Heart left ventricle (tissue), 16 donors: ENCODE data around the gene PRKN. TPM values are rescaled to one million over a fixed set of nuclear protein-coding genes. Genes with fewer than 3 reads are reported as not detected.

Experiments used
- ATAC-seq, 4 donors: fragments of 200-7000 bp; cut with Tn5 transposase; one replicate each; pipeline ENCODE4 v1.9.1; 2020 to 2022; ENCODE audit warnings: moderate library complexity in 4 of 4, mild to moderate bottlenecking in 3 of 4, moderate number of reproducible peaks in 1 of 4
- DNase-seq, 5 donors: peaks; one replicate each; pipeline ENCODE4 v3.0.0-alpha.2; 2020
- H3K27ac ChIP-seq, 12 donors: fragments of 200-600 bp; sonication (generic) in 4 of 12; one replicate each; pipeline versions ENCODE4 v1.5.0 to v1.8.0; 2016 to 2022; ENCODE audit warnings: mild to moderate bottlenecking in 2 of 12
- H3K27me3 ChIP-seq, 9 donors: fragments of 200-600 bp; sonication (generic) in 2 of 9; one replicate each; pipeline versions ENCODE4 v1.5.1 to v1.8.0; 2016 to 2022; ENCODE audit warnings: mild to moderate bottlenecking in 3 of 9
- H3K36me3 ChIP-seq, 9 donors: fragments of 200-600 bp; sonication (generic) in 2 of 9; one replicate each; pipeline versions ENCODE4 v1.5.0 to v1.8.0; 2018 to 2022; ENCODE audit warnings: mild to moderate bottlenecking in 2 of 9
- H3K4me1 ChIP-seq, 12 donors: fragments of 200-600 bp; sonication (generic) in 4 of 12; one replicate each; pipeline versions ENCODE4 v1.5.0 to v1.8.0; 2016 to 2022; ENCODE audit warnings: mild to moderate bottlenecking in 3 of 12
- H3K4me3 ChIP-seq, 12 donors: fragments of 200-600 bp; sonication (generic) in 4 of 12; one replicate each; pipeline versions ENCODE4 v1.5.0 to v1.8.0; 2017 to 2022; ENCODE audit warnings: mild to moderate bottlenecking in 9 of 12, moderate library complexity in 4 of 12
- H3K9me3 ChIP-seq, 12 donors: fragments of 200-600 bp; sonication (generic) in 4 of 12; one replicate each; pipeline versions ENCODE4 v1.5.0 to v1.8.0; 2016 to 2022; ENCODE audit warnings: mild to moderate bottlenecking in 1 of 12
- CTCF ChIP-seq, 12 donors: fragments of 200-600 bp; sonication (generic) in 4 of 12; IDR thresholded peaks; one replicate each; pipeline versions ENCODE4 v1.5.0 to v1.8.0; 2018 to 2022; ENCODE audit warnings: antibody characterized with exemption in 12 of 12, mild to moderate bottlenecking in 5 of 12
- POLR2A ChIP-seq, 2 donors: fragments of 450-650 bp; IDR thresholded peaks; one replicate each; pipeline ENCODE4 v1.6.1; 2017; ENCODE audit warnings: antibody characterized with exemption in 2 of 2, mild to moderate bottlenecking in 2 of 2, moderate library complexity in 2 of 2
- WGBS, 4 donors: extraction: QIAGEN DNeasy Blood & Tissue Kit in 2 of 4; methylation state at CpG; one replicate each; pipeline versions ENCODE4 v1.1.5 to v1.1.7; 2013 to 2018; 5-methylcytosine and 5-hydroxymethylcytosine counted together
- intact Hi-C, 10 donors: fragments of 100-400 bp; cut with DNase I; formaldehyde crosslinking; loops; one replicate each; pipeline versions ENCODE4 v1.11.1 to v1.14.2; 2022
- polyA plus RNA-seq, 2 donors: library from polyadenylated mRNA; stranded (reverse); fragments of 200-250 nt; gene quantifications; one replicate each; pipeline ENCODE4 v1.2.3, GENCODE V29; 2013
- total RNA-seq, 9 donors: library from RNA; depleted of rRNA in 2 of 9; stranded (reverse); fragments of >200 nt in 2 of 9; fragmentation: NEBNext Ultra II Directional in 3 of 9; extraction: Animal tissue kit (Norgen Biotek cat#: 25700) in 3 of 9; gene quantifications; one replicate each; pipeline versions ENCODE4 v1.1.0 to v1.2.4, GENCODE V29; 2016 to 2023
- donor health status: ischemic (EF 13 %, LVEDD 7.1; RV severe dilation, severe dysfunction).
- donor health status: healthy with polysubstance abuse.
- donor health status: DM: no; HTN: yes; CAD: no.
- donor health status: DM: no; HTN: no; CAD: no.
- donor health status: ischemic (EF 25% LVEDD 6.9; RV normal size, moderate dysfunction).
- donor health status: ischemic (EF 25% LVEDD 5.7; RV mildly dilated, moderate dysfunction).
- donor health status: healthy.
- donor health status: DM: yes; HTN: yes; CAD: no.
- donor health status: ischemic (EF 35%, LVEDD 5.7; RV mildly dilated, moderate dysfunction).
- donor health status: nonischemic (EF 11% LVEDD 7.7; RV severe dilation, severe dysfunction).
- donor health status: DM: yes; HTN: yes; CAD: no.
- donor health status: PGD.
- donor health status: ischemic (EF 29% LVEDD 5.4; RV normal size, mild dysfunction).
- donor health status: nonischemic (EF 23%, LVEDD 6.1; RV moderate dilation, normal function).

Gene PRKN
- total and polyA plus RNA-seq, 11 donors = 3.4 to 32.5 (median 21.2) TPM

GRCh38 chr6:161465403-161465802, 1262.2 kb downstream of the PRKN start:
- no peak for DNase-seq
- Histone ChIP-seq H3K27me3 (no peaks in the 10 kb centered on the region), H3K4me1 (no peaks in the 10 kb centered on the region), H3K27ac (no peak overlapping the region), H3K36me3 (no peaks in the 10 kb centered on the region), H3K4me3 (no peak overlapping the region), H3K9me3 (peaks cover 0 to 5% (median 0%) of the 10 kb centered on the region in 12 donors)
- no peak for TF ChIP-seq CTCF (IDR thresholded peaks at IDR 0.05)
- TF ChIP-seq POLR2A (IDR thresholded peaks at IDR 0.05) = no peak
- intact Hi-C loops = no loop called here
- no peak for ATAC-seq
- 55 to 71% (median 66%) methylated on average over 2 of the region's 2 CpGs for WGBS, 4 donors

- Histone ChIP-seq H3K9me3 (peaks cover 0 to 5% (median 0%) of the 10 kb centered on the region in 12 donors), H3K4me1 (no peaks in the 10 kb centered on the region), H3K36me3 (no peaks in the 10 kb centered on the region), H3K27me3 (no peaks in the 10 kb centered on the region), H3K27ac (no peak overlapping the region), H3K4me3 (no peak overlapping the region)
- intact Hi-C loops = no loop called here
- WGBS, 4 donors = 76 to 83% (median 79%) methylated on average over 2 of the region's 2 CpGs
- DNase-seq = no peak
- TF ChIP-seq POLR2A (IDR thresholded peaks at IDR 0.05) (no peak), CTCF (IDR thresholded peaks at IDR 0.05) (no peak)
- no peak for ATAC-seq
Measured at GRCh38 chr6:161463071-161463470, 1264.5 kb downstream of the PRKN start.

- H3K4me3 ChIP-seq = no peak overlapping the region
- peaks cover 0 to 5% (median 0%) of the 10 kb centered on the region in 12 donors for H3K9me3 ChIP-seq
- no peak for ATAC-seq
- TF ChIP-seq POLR2A (IDR thresholded peaks at IDR 0.05) (no peak), CTCF (IDR thresholded peaks at IDR 0.05) (no peak)
- no peaks in the 10 kb centered on the region for H3K36me3 ChIP-seq
- intact Hi-C loops = no loop called here
- H3K27me3 ChIP-seq = no peaks in the 10 kb centered on the region
- no peak overlapping the region for H3K27ac ChIP-seq
- no peak for DNase-seq
- H3K4me1 ChIP-seq = no peaks in the 10 kb centered on the region
- 91 to 98% (median 94%) methylated on average over 2 of the region's 2 CpGs for WGBS, 4 donors
Measured at GRCh38 chr6:161462148-161462547, 1265.4 kb downstream of the PRKN start.

GRCh38 chr6:161459008-161459615, 1268.5 kb downstream of the PRKN start:
- 45 to 59% (median 49%) methylated on average over 1 of the region's 1 CpG for WGBS, 4 donors
- Histone ChIP-seq H3K36me3 (no peaks in the 10 kb centered on the region), H3K4me3 (no peak overlapping the region), H3K9me3 (no peaks in the 10 kb centered on the region), H3K27me3 (no peaks in the 10 kb centered on the region), H3K27ac (no peak overlapping the region), H3K4me1 (no peaks in the 10 kb centered on the region)
- TF ChIP-seq CTCF (IDR thresholded peaks at IDR 0.05) = no peak
- TF ChIP-seq POLR2A (IDR thresholded peaks at IDR 0.05) = no peak
- DNase-seq = no peak
- no peak for ATAC-seq
- intact Hi-C loops = no loop called here
